ENCODE data around the gene CABP7. TPM values are rescaled to one million over a fixed set of nuclear protein-coding genes. Genes with fewer than 3 reads are reported as not detected.

The CABP7 gene
- total and polyA plus RNA-seq, 2 of the 8 experiments (the other 6 are each of a cell fraction or from before 2014, with no cell fraction given): 0.20 to 0.36 TPM

DNA sequence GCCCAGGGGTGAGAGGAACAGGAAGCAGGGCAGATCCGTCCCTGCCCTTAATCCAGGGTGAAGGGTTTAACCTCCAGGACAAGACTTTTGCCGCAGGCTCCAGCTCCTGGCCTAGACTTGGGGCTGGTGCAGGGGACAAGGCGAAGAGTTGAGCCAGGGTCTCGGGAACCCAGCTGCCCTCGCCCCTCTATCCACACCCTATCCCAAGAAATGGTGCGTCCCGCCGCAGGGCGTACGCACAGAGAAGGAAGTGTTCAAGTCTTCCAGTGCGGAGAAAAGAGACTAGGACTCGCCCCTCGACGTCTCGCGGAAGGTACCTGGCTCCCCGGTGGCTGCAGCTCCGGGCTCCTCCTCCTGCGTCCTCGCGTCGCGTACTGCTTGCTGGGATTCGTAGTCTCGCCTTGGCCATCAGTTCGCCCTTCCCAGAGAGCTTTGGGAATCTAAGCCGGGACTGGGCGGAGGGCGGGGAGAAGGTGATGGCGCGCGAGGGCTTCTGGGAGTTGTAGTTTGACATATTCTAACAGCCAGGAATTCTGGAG, 46.9 kb downstream of the CABP7 start, which contains the start of gene ZMAT5 (continued):
- TF ChIP-seq TEAD4 (IDR thresholded peaks at IDR 0.05; ENCODE audit: low read depth, low read length) (no peak), POLR2AphosphoS5 (IDR thresholded peaks at IDR 0.05; ENCODE audit: low read depth, low read length) (peak; percentile 79; the same call in 1 of the 2 replicates), FOSL1 (IDR thresholded peaks at IDR 0.05; ENCODE audit: insufficient read depth, low read depth, low read length) (no peak)

Data from H1 (cell line).